GM18520 (cell line): Measurements from ENCODE around the gene KIF21A.

Experiments used
- ATAC-seq: cut with Tn5 transposase; IDR thresholded peaks from one replicate; pipeline ENCODE4 v1.9.1; 2021; ENCODE audit not compliant: unreplicated experiment

The KIF21A gene

DNA sequence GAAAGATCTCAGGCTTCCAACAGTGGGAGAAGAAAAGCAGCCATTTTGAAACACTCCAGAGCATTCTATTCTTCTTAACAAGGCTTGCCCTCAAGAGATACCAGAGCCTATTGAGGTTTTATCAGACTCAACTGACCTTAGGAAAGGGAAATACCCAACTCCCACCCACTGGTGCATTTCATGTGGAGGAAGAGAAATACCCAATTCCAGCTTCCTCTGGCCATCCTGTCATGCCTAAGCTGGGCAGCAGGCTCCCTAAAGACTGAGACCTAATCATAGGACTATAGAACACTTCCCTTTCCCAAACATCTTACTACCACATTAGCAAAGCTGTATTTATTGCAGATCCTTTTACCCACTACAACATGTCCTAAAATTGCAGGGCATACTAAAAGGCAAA lies 164.5 kb downstream of the KIF21A start:
- no peak for ATAC-seq

DNA sequence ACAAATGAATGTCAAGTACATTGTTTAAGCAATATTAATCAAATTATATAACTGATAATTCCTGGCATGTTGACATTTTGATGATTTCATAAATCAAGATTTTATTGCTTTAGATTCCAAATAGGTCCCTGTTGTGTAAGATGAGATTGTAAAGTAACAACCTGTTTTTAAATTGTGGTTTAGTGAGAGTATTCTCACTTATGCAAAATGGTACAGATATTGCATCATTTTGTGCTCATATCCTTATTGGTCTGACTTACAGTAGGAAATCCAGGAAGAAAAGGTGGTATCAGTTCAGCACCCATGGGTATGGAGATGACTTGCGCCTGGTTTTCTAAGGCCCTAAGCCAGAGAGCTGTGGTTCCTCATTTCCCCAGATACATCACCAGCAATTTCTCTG lies 165.5 kb downstream of the KIF21A start:
- no peak for ATAC-seq

GRCh38 chr12:39275846-39276245 lies 167.1 kb downstream of the KIF21A start:
- ATAC-seq = no peak

DNA sequence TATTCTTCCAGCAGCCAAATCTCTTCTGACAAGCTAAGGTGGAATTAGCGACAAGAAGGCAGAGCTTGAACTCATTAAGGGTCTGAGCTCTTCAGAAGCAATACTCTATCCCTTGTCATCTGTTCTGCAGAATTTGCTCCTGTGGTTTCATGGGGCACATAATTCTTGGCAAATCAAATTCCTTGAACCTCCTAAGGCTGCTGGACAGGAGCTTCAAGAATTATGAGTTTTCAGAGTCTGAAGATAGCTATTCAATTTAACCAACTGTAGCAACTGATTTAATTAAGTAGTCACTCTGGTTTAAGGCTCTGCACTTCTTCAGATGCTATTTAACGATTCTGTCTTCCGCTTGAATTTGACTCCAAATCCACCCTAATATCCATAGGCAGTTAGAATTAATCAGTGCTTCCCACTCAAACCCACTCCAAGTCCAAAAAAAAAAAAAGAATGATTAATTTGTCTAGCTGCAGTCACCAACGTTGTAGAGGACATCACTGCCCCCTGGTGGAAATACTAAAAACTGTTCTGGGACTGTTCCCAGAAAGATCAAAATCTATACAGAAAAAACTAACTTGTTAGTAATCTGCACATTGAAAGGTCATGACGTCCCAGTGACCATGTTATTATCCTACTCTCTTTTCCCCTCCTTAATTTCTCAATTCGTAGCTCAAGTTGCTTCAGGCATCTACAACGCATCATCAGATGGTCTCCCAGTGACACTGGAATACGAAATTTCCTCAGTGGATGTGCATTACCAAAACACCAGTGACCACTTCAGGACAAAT lies 169.9 kb downstream of the KIF21A start:
- ATAC-seq = no peak

DNA sequence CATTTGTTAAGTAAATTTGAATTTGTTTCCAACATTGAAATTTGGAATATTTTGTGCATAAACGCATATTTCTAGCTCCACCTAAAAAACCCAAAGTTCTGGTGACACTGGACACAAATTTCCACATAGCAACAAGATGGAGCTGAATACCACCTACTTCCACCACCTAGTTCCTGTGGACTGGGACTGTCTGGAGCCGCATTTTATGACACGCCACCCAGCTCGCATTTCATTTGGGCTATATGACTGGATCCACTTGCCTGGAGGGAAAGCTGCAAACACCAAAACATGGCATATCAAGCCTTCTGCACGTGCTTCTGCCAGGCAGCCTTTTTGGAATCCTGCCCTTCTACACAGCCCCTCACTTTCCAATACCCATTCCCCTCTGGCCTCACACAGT lies 173.4 kb downstream of the KIF21A start:
- no peak for ATAC-seq

DNA sequence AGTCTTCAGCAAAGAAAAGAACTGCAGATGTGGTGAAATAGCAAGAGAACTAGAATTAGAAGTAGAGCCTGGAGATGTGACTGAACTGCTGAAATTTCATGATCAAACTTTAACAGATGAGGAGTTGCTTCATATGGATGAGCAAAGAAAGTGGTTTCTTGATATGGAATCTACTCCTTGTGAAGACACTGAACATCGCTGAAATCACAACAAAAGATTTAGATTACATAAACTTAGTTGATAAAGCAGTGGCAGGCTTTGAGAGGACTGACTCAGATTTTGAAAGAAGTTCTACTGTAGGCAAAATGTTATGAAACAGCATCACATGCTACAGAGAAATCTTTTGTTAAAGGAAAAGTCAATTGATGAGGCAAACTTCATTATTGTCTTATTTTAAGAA lies 175.0 kb downstream of the KIF21A start:
- no peak for ATAC-seq

- ATAC-seq = no peak
Measured at GRCh38 chr12:39252628-39253027, 190.3 kb downstream of the KIF21A start.
